Medulla oblongata (tissue), 1 donor: ENCODE measurements around the gene GFI1B.
A peak's percentile ranks its signal among the peaks of the same experiment; 100 is the strongest.
"Not testable (repeated sequence)": the region's sequence is repeated elsewhere in the genome, so short reads cannot be mapped to it uniquely, and the experiment has no call there.

ENCODE experiments used
- DNase-seq: peaks from one replicate; pipeline ENCODE4 v3.0.0-alpha.2; 2015; ENCODE audit errors: extremely low spot score

GFI1B gene

GRCh38 chr9:132991351-132992300, 13.1 kb downstream of the GFI1B start:
- DNase-seq: no peak

- no peak for DNase-seq
These were observed 15.0 kb downstream of the GFI1B start for GRCh38 chr9:132993511-132993939.

- no peak for DNase-seq
These were observed 16.1 kb downstream of the GFI1B start for GRCh38 chr9:132994410-132995120.

- no peak for DNase-seq
These were observed 16.6 kb downstream of the GFI1B start for GRCh38 chr9:132995121-132995420.

- no peak for DNase-seq
These were observed 17.4 kb downstream of the GFI1B start for GRCh38 chr9:132995879-132996278.

- no peak for DNase-seq
These were observed 18.0 kb downstream of the GFI1B start for GRCh38 chr9:132996526-132996925.

GRCh38 chr9:132997591-132997990, 19.1 kb downstream of the GFI1B start:
- DNase-seq: no peak

- DNase-seq: not testable (repeated sequence)
These were observed 19.7 kb downstream of the GFI1B start for GRCh38 chr9:132998221-132998620.

- no peak for DNase-seq
These were observed 20.5 kb downstream of the GFI1B start for GRCh38 chr9:132998831-132999635.

GRCh38 chr9:133002147-133003070, 23.9 kb downstream of the GFI1B start:
- DNase-seq: no peak

GRCh38 chr9:133003071-133003461, 24.6 kb downstream of the GFI1B start:
- no peak for DNase-seq

GRCh38 chr9:133003671-133004090, 25.2 kb downstream of the GFI1B start:
- no peak for DNase-seq

- peak; percentile 35 for DNase-seq
These were observed 25.9 kb downstream of the GFI1B start for GRCh38 chr9:133004091-133004998.

- DNase-seq: no peak
These were observed 26.7 kb downstream of the GFI1B start for GRCh38 chr9:133004999-133005760.

GRCh38 chr9:133005957-133006356, 27.5 kb downstream of the GFI1B start:
- no peak for DNase-seq

GRCh38 chr9:133006731-133007352, 28.3 kb downstream of the GFI1B start:
- DNase-seq: no peak

- DNase-seq: no peak
These were observed 29.9 kb downstream of the GFI1B start for GRCh38 chr9:133008406-133008805.

- DNase-seq: no peak
These were observed 30.3 kb downstream of the GFI1B start for GRCh38 chr9:133008824-133009223.
